ENCODE results near the gene MED13. TPM values are rescaled to one million over a fixed set of nuclear protein-coding genes. Genes with fewer than 3 reads are reported as not detected.

Gene MED13
- total and polyA plus RNA-seq, 2 donors (not counting 1 experiment from before 2014, with no cell fraction given): 36.2 to 47.1 TPM

GRCh38 chr17:62064029-62064790 lies 868 bp downstream of the MED13 start:
- Histone ChIP-seq H3K4me1 (ENCODE audit: control insufficient read depth, extremely low read depth, insufficient read depth, low read length) (peaks cover 2% of the 10 kb centered on the region), H3K4me3 (replicated peaks in 1 of 4; ENCODE audit: control extremely low read depth in 1 of 4, insufficient read depth in 1 of 4, low read depth in 3 of 4, low read length in 4 of 4) (peak overlapping the region; percentile 57 to 98 (median 89)), H3K36me3 (ENCODE audit: control insufficient read depth, insufficient read depth, low read length) (no peaks in the 10 kb centered on the region), H3K79me2 (ENCODE audit: control insufficient read depth, insufficient read depth, low read length) (peaks cover 60% of the 10 kb centered on the region), H2AFZ (ENCODE audit: low read length) (no peak overlapping the region), H3K27ac (ENCODE audit: insufficient read depth, low read length) (peak overlapping the region; percentile 74), H3K4me2 (ENCODE audit: extremely low read depth, insufficient read depth, low read length) (peak overlapping the region; percentile 89), H3K9me3 (ENCODE audit: control insufficient read depth, insufficient read depth, low read depth, low read length) (no peaks in the 10 kb centered on the region), H3K9ac (ENCODE audit: insufficient read depth, low read length) (peak overlapping the region; percentile 74), H4K20me1 (ENCODE audit: control insufficient read depth, extremely low read depth, insufficient read depth, low read length) (peaks cover 13% of the 10 kb centered on the region), H3K27me3 (ENCODE audit: control insufficient read depth, insufficient read depth, low read length) (no peaks in the 10 kb centered on the region)
- TF ChIP-seq EZH2 (IDR thresholded peaks at IDR 0.05; ENCODE audit: low read length, missing control alignments) (no peak), CTCF (conservative IDR thresholded peaks at IDR 0.05 in 1 of 2, IDR thresholded peaks at IDR 0.05 in 1 of 2; ENCODE audit: low read depth in 1 of 2, low read length in 2 of 2) (no peak)
- peak; percentile 27 to 48 for DNase-seq (ENCODE audit: low read depth in 2 of 2)

- Histone ChIP-seq H3K9ac (ENCODE audit: insufficient read depth, low read length) (no peak overlapping the region), H4K20me1 (ENCODE audit: control insufficient read depth, extremely low read depth, insufficient read depth, low read length) (peaks cover 13% of the 10 kb centered on the region)
These were observed 2.1 kb downstream of the MED13 start for GRCh38 chr17:62062944-62063343.

More at GRCh38 chr17:62062944-62063343, 2.1 kb downstream of the MED13 start:
- no peaks in the 10 kb centered on the region for H3K36me3 ChIP-seq (ENCODE audit: control insufficient read depth, insufficient read depth, low read length)
- no peak overlapping the region for H3K27ac ChIP-seq (ENCODE audit: insufficient read depth, low read length)
- peak in 1 of 2 donors; percentile 4 for DNase-seq (ENCODE audit: low read depth in 2 of 2)
- peak overlapping the region; percentile 89 for H3K4me2 ChIP-seq (ENCODE audit: extremely low read depth, insufficient read depth, low read length)
- peak overlapping the region; percentile 57 to 98 (median 89) for H3K4me3 ChIP-seq (replicated peaks in 1 of 4; ENCODE audit: control extremely low read depth in 1 of 4, insufficient read depth in 1 of 4, low read depth in 3 of 4, low read length in 4 of 4)
- H3K9me3 ChIP-seq (ENCODE audit: control insufficient read depth, insufficient read depth, low read depth, low read length): no peaks in the 10 kb centered on the region
- H3K4me1 ChIP-seq (ENCODE audit: control insufficient read depth, extremely low read depth, insufficient read depth, low read length): peaks cover 2% of the 10 kb centered on the region
- no peak overlapping the region for H2AFZ ChIP-seq (ENCODE audit: low read length)
- TF ChIP-seq EZH2 (IDR thresholded peaks at IDR 0.05; ENCODE audit: low read length, missing control alignments) (no peak), CTCF (conservative IDR thresholded peaks at IDR 0.05 in 1 of 2, IDR thresholded peaks at IDR 0.05 in 1 of 2; ENCODE audit: low read depth in 1 of 2, low read length in 2 of 2) (no peak)
- H3K27me3 ChIP-seq (ENCODE audit: control insufficient read depth, insufficient read depth, low read length): no peaks in the 10 kb centered on the region
- peaks cover 69% of the 10 kb centered on the region for H3K79me2 ChIP-seq (ENCODE audit: control insufficient read depth, insufficient read depth, low read length)

Data from fibroblast of lung (primary cell).